GM12872 (cell line): ENCODE results near the gene LRIT3.

ENCODE experiments used
- CTCF ChIP-seq: IDR thresholded peaks from 3 replicates; pipeline ENCODE4 v1.5.1; 2011; ENCODE audit warnings: low read depth, mild to moderate bottlenecking, low read length, moderate library complexity; ENCODE audit not compliant: insufficient read depth

LRIT3 gene

GRCh38 chr4:109811707-109812106 lies 36.2 kb upstream of the LRIT3 start:
- no peak for TF ChIP-seq CTCF

- no peak for TF ChIP-seq CTCF
Observed at GRCh38 chr4:109815151-109816081, 32.5 kb upstream of the LRIT3 start, which contains the start of gene GAR1. Gene GAR1, plus strand, starts transcription at chr4:109815762. Its CDS starts 403 bp downstream, at chr4:109816165.

GRCh38 chr4:109816082-109816442 lies 31.8 kb upstream of the LRIT3 start:
- no peak for TF ChIP-seq CTCF

GRCh38 chr4:109816894-109817293 lies 31.0 kb upstream of the LRIT3 start:
- TF ChIP-seq CTCF = no peak

- no peak for TF ChIP-seq CTCF
Observed at GRCh38 chr4:109818268-109818667, 29.6 kb upstream of the LRIT3 start.

GRCh38 chr4:109820563-109820962 lies 27.3 kb upstream of the LRIT3 start:
- no peak for TF ChIP-seq CTCF

GRCh38 chr4:109821185-109821584 lies 26.7 kb upstream of the LRIT3 start:
- no peak for TF ChIP-seq CTCF
